RWPE2 (cell line): Measurements from ENCODE around the gene ZNF101.

Experiments used
- ATAC-seq: fragments of 200-7000 bp; cut with Tn5 transposase; 3 replicates; pipeline ENCODE4 v1.9.1; 2021; ENCODE audit warnings: low read depth
- DNase-seq: peaks from one replicate; pipeline ENCODE4 v3.0.0-alpha.2; 2020; ENCODE audit warnings: low spot score
- H3K27ac ChIP-seq: fragments of 450-650 bp; 2 replicates; pipeline ENCODE4 v1.5.1; 2017; ENCODE audit warnings: mild to moderate bottlenecking; ENCODE audit not compliant: poor library complexity, severe bottlenecking
- H3K27me3 ChIP-seq: fragments of 250-450 bp; sonication (Bioruptor Pico); 2 replicates; pipeline ENCODE4 v1.5.1; 2021; ENCODE audit warnings: mild to moderate bottlenecking, moderate library complexity; ENCODE audit not compliant: insufficient read depth, poor library complexity, severe bottlenecking
- H3K36me3 ChIP-seq: fragments of 250-450 bp; sonication (Bioruptor Pico); 2 replicates; pipeline ENCODE4 v1.5.1; 2020; ENCODE audit warnings: low read depth, mild to moderate bottlenecking, moderate library complexity
- H3K4me1 ChIP-seq: fragments of 250-450 bp; sonication (Bioruptor Pico); 2 replicates; pipeline ENCODE4 v1.5.1; 2021; ENCODE audit warnings: mild to moderate bottlenecking, moderate library complexity; ENCODE audit not compliant: insufficient read depth, poor library complexity, severe bottlenecking
- H3K4me3 ChIP-seq: fragments of 250-450 bp; sonication (Bioruptor Pico); 2 replicates; pipeline ENCODE4 v1.5.1; 2021; ENCODE audit warnings: mild to moderate bottlenecking, moderate library complexity; ENCODE audit not compliant: severe bottlenecking
- H3K9me3 ChIP-seq: fragments of 250-450 bp; sonication (Bioruptor Pico); 2 replicates; pipeline ENCODE4 v1.5.1; 2021; ENCODE audit warnings: mild to moderate bottlenecking, moderate library complexity; ENCODE audit not compliant: severe bottlenecking
- TF ChIP-seq, protein P1 (sequence below): fragments of 450-650 bp; IDR thresholded peaks from one replicate; pipeline ENCODE4 v1.5.1; 2017; ENCODE audit warnings: mild to moderate bottlenecking, moderate library complexity; ENCODE audit not compliant: poor library complexity, severe bottlenecking

Gene ZNF101

DNA sequence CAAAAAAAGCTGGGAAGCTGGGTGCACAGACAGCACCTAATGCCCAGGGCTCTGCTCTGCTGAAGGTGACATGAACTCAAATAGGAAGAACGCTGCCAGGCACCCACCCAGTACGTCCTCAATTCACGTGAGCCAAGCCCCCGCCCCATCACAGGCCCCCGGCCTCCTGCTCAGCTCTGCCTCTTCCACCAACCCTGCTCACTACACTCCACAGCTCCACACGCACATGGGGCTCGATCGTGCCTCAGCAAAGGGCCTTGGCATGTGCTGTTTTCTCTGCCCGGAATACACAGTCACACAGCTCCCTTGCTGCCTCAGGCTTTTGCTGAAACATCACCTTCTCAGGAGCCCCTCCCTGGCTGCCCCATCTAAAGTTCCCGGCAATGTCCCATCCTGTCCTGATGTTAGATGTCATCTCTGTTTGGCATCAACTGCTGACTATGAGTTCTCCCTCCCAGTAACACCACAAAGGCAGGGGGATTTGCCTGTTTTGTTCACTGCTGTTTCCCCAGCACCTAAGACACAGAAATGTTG is 7.4 kb upstream of the ZNF101 start:
- Histone ChIP-seq H3K27ac (no peak overlapping the region), H3K27me3 (no peaks in the 10 kb centered on the region), H3K4me1 (peaks cover 4% of the 10 kb centered on the region), H3K4me3 (no peak overlapping the region), H3K9me3 (no peaks in the 10 kb centered on the region), H3K36me3 (peaks cover 56% of the 10 kb centered on the region)
- no peak for ATAC-seq
- TF ChIP-seq, protein P1, sequence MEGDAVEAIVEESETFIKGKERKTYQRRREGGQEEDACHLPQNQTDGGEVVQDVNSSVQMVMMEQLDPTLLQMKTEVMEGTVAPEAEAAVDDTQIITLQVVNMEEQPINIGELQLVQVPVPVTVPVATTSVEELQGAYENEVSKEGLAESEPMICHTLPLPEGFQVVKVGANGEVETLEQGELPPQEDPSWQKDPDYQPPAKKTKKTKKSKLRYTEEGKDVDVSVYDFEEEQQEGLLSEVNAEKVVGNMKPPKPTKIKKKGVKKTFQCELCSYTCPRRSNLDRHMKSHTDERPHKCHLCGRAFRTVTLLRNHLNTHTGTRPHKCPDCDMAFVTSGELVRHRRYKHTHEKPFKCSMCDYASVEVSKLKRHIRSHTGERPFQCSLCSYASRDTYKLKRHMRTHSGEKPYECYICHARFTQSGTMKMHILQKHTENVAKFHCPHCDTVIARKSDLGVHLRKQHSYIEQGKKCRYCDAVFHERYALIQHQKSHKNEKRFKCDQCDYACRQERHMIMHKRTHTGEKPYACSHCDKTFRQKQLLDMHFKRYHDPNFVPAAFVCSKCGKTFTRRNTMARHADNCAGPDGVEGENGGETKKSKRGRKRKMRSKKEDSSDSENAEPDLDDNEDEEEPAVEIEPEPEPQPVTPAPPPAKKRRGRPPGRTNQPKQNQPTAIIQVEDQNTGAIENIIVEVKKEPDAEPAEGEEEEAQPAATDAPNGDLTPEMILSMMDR: no peak
- DNase-seq: no peak

DNA sequence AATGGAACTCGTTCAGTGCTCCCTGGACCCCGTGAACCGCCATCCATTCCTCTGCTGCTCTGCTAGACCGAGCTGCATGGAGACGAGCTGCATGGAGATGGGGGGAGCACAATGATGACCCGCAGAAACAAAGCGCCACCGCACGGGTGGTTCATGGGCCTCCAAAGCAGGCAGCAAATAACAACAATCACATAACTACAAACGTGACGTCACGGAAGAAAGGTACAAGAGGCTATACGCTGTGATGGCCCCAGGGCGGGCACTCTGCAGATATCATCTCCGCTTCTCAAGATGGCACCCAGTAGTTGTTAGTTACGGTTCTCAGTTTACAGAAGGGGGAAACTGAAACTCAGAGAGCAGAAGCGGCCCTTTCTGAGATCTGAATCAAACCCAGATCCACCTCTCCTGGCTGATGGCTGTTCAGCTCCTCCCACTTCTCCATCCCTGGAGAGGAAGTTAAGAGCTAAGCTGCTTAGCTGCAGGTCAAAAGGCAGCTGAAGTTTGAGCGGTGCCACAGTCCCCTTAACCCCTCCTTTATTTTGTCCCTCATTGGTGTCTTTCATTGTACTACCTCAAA is 6.9 kb upstream of the ZNF101 start:
- Histone ChIP-seq H3K27me3 (no peaks in the 10 kb centered on the region), H3K4me1 (peaks cover 4% of the 10 kb centered on the region), H3K9me3 (no peaks in the 10 kb centered on the region), H3K36me3 (peaks cover 51% of the 10 kb centered on the region), H3K27ac (no peak overlapping the region), H3K4me3 (no peak overlapping the region)
- TF ChIP-seq, protein P1: no peak
- no peak for DNase-seq
- ATAC-seq: no peak

DNA sequence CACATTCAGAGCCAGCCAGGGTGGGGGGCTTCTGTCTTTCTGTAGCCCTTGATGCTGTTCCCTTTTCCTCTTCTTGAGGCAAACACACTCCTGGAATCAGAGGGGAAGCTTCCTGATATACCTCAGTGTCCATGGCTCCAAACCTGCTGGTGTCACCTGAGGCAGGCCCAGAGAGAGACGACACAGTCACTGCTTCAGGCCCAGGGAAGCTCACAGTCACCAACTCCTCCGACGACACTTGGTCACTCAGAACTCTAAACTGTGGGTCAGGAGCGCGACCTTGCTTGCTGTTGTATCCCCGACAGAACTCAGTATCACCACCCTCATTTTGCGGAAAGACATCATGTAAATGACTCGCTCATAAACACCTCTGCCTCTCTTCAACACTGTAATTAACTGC is 6.3 kb upstream of the ZNF101 start:
- H3K36me3 ChIP-seq: peaks cover 45% of the 10 kb centered on the region
- ATAC-seq: no peak
- TF ChIP-seq, protein P1: no peak
- H3K4me3 ChIP-seq: peak overlapping the region; percentile 99
- no peak for DNase-seq
- H3K4me1 ChIP-seq: peaks cover 4% of the 10 kb centered on the region
- no peaks in the 10 kb centered on the region for H3K27me3 ChIP-seq
- peak overlapping the region; percentile 58 for H3K27ac ChIP-seq
- no peaks in the 10 kb centered on the region for H3K9me3 ChIP-seq

DNA sequence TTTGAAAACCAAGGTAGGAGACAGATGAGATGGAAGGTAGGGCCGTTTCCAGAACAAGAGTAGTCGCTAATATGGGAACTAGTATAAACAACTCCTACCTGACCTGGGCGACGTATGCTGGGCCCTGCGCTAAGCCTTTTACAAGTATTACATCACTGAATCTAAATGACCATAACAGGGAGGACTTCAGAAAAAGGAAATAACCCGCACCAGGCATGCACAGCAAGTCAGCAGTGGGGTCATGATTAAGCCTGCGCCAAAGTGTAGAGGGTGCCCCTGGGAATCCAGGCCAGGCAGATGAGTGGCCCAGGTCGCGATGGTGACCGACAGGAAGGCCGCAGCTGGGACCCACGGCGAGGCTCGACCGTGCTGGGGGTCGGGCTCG is 5.8 kb upstream of the ZNF101 start:
- no peak; the same call in 2 of the 3 replicates for ATAC-seq
- peaks cover 40% of the 10 kb centered on the region for H3K36me3 ChIP-seq
- peak overlapping the region; percentile 99 for H3K4me3 ChIP-seq
- TF ChIP-seq, protein P1: no peak
- no peaks in the 10 kb centered on the region for H3K27me3 ChIP-seq
- peaks cover 4% of the 10 kb centered on the region for H3K4me1 ChIP-seq
- peak overlapping the region; percentile 58 for H3K27ac ChIP-seq
- DNase-seq: no peak
- no peaks in the 10 kb centered on the region for H3K9me3 ChIP-seq
